Endometrial microvascular endothelial cells (primary cell): Measurements from ENCODE around the gene TFAM. TPM values are rescaled to one million over a fixed set of nuclear protein-coding genes. Genes with fewer than 3 reads are reported as not detected.

Experiments
- in situ Hi-C: cut with HindIII; loops from 2 replicates; pipeline ENCODE4 v1.10.0; 2017; ENCODE audit warnings: low sequenced_read_pairs, low pct_unique_long_range_greater_than_20kb; ENCODE audit errors: inconsistent ontology term
- total RNA-seq: library from RNA; depleted of rRNA; stranded (reverse); fragments of >200 nt; gene quantifications from one replicate; pipeline ENCODE4 v1.2.3, GENCODE V29; 2015; ENCODE audit errors: inconsistent ontology term

The TFAM gene
- 26.2 TPM for total RNA-seq

DNA sequence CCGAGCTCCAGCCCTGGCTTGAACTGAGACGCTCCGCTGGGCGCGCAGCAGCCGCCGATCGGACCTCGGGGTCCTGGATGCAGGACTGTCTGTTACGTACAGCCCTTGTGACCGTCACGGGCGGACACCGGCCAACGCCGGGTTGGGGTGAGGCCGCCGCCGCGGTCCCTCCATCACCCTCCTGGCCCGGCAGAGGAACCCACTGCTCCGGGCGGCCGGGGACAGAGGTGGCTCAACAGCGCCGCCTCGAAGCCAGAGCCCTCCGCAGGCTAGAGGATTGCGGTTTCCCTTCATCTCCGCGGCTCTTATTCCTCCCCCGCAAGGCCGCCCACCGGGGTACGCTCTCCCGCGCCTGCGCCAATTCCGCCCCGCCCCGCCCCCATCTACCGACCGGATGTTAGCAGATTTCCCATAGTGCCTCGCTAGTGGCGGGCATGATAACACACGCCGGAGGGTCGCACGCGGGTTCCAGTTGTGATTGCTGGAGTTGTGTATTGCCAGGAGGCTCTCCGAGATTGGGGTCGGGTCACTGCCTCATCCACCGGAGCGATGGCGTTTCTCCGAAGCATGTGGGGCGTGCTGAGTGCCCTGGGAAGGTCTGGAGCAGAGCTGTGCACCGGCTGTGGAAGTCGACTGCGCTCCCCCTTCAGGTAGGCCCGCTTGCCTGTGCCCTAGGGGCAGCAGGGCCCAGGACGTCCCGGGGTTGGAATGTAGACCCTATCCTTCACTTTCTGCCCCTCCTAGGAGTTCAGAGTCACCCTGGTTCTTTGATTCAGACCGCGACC, at the start of gene TFAM:
Gene TFAM (plus strand): TSS at position 412 of the 785 bp plus-strand sequence. CDS start 138 bp downstream, at position 550.
- in situ Hi-C loops: no loop called here

DNA sequence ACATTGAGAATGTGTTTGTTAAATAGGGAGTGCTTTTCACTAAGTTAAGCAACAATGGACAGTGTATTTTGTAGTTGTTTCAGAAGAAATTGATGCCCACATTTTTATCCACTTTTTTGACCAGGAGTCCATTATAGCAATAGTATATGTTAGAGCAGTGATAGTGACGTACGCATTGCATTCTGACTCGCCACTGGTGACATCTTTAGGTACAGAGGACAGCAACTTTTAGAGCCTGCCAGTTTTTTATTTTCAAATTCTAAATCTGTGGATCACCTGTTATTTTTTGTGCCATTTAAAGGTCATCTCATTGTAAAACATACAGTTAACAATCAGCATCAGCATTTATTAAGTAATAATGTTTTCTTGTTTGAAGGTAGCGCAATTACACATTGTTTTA, 49.0 kb upstream of the TFAM start:
- in situ Hi-C loops: no loop called here

DNA sequence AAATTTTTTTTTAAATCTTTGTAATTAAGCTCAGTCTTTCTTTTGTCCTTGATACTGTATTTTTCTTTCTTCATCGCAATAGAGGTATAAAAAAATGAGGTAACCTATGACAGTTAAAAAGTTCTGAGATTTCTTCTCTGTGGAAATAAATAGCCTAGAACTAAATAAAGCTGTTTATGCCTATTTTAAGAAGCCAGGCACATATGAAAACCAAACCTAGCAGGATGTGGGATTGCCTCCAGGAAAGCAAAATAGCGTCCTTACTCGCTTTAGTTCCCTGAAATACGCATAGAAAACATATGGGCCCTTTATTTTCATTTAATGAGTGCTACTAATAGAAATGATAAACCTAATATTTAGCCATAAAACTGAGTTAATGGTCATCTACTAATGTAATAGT, 43.8 kb upstream of the TFAM start:
- in situ Hi-C loops: no loop called here

DNA sequence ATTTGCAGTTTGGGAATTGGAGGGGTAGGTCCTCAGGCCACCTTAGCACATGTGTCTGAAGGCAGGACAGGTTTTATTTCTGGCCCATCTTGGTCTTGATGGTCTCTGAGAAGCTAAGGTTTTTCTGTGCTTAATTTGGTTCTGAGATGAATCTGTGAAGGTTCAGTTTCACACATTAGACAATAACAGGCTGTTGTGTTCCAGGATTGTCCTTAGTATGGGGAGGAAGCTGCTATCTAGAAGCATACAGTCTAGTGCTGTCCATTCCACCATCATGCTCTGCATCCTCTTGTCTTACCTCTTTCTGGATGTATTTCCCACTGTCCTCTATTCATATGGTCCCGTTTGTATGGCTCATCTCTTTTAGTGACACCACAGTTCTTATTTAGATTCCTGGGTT, 43.3 kb upstream of the TFAM start:
- in situ Hi-C loops: no loop called here

DNA sequence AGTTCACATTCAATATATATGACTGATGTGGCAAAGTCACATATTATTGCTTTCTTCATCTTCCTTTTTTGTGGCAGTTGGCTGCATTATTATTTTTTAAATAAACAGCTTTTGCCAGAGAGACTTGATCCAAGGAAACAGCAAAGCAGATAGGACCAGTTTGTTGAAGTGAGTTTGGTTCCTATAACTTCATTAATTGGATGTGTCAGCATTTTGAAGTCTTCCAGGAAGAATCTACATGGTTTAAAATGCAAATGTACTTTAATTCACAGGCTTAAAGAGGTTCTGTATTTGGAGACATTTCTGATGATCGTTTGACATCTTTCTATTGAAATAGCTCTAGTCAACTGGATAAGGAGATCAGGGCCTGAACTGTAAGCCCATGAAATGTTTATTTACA, 37.2 kb upstream of the TFAM start:
- in situ Hi-C loops: no loop called here

DNA sequence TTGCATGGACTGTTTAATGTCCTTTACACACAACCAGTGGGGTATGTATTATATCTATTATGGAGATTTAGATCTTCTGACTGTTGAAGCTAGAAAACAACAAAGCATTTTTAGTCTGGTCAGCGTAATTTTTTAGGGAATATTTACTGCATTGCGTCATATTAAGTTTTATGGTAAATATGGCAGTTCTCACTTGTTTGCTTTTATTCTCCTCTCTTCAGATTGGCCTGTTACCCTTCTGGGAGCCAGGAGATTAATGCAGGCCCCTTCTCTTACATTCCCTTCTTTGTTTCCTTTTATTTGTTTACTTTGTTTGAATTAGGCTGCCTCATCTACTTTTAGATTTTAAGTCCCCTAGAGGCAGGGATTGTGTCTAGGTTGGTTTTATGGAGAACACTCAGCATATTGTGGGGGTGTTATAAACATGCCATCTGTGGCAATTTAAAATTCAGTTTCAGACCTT, 36.6 kb upstream of the TFAM start:
- in situ Hi-C loops: no loop called here

DNA sequence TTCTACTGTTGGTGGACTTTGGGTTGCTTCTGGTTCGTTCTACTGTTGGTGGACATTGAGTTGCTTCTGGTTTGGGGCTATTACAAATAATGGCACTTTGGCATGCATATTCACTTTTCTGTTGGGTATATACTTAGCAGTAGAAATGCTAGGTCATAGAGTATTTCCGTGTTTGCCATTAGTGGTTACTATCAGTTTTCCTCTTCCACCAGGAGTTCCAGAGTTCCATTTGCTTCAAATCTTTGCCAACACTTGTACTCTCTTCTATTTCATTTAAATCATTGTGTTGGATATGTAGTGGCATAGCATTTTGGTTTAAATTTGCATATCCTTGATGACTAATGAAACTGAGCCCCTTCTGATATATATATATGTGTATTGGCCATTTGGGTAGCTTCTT, 35.2 kb upstream of the TFAM start:
- in situ Hi-C loops: no loop called here

DNA sequence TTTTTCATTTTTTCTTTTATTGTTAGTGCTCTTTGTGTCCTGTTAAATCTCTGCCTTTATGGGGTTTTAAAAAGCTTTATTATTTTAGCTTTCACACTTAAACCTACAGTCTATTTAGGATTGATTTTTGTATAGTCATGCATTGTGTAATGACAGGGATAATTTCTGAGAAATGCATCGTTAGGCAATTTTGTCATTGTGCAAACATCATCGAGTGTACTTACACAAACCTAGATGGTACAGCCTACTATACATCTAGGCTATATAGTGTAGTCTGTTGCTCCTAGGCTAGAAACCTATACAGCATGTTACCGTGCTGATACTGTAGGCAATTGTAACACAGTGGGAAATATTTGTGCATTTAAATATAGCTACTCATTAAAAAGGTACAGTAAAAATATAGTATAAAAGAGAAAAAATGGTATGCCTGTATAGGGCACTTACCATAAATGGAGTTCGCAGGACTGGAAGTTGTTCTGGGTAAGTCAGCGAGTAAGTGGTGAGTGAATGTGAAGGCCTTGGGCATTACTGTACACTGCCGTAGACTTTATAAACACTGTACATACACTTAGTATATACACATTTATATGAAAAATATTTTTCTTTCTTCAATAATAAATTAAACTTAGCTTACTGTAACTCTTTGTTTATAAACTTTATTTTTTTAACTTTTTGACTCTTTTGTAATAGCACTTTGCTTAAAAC, 34.4 kb upstream of the TFAM start:
- in situ Hi-C loops: no loop called here

DNA sequence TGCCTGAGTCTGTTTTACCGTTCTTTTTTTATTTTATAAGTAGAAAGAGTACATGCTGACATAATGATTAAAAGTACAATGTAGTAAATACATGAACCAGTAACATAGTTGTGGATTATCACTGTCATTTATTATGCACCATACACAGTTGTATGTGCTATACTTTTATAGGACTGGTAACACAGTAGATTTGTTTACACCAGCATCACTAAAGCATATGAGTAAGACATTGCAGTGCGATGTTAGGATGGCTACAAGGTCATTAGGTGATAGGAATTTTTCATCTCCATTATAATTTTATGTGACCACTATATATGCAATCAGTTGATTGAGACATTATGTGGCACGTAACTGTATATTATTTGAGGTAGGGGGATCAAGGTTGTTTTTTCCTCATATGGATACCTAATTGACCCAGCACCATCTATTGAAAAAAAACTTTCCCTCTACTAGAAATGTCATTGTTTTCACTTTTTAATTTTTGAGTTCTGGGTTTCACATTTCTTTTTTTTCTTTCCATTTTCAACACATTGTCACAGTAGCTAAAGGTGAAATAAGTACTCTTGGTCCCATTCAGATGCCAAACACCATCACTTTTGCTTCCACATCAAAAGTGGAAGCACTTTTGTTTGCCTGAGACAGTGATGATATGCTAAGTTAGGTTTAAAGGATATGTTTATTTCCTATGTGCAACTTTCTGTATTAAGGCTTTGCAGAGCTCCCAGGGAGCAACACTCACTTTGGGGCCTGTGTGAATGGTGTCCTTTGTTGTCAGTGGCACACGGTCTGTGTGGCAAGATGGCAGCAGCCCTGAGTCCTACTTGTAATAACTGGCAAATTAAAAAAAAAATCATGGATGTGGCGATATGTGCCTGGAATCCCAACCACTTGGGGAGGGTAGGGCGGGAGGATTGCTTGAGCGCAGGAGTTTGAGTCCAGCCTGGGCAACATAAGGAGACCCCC, 33.3 kb upstream of the TFAM start:
- in situ Hi-C loops: no loop called here

DNA sequence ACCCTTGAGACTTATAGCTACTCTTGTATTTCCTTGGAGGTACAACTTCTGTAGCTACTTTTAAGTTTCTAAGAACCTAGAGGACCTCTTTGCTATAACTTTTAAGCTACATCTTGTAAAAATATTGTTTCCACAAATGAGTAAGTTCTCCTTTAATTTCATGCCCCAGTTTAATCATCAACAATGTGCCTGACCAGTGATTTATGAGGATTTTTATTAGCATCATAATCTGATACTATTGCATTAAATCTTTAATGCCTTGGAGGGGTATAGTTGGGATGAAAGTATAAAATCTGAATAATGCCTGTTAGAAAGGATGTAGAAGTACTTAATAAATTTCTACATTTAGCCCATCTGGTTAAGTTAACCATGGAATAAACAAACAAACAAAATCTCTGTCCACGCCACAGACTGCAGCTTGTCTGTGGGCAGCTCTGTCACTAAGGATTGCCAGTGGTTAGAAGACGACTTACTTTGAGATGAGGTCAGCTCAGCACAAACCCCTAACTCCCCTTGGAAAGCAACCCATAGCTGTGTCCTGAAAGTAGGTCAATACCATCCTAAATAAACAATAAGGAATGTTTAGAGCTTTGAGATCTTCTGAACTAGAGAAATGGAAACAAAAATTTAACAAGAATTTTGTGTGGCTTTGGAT, 32.1 kb upstream of the TFAM start:
- in situ Hi-C loops: no loop called here

DNA sequence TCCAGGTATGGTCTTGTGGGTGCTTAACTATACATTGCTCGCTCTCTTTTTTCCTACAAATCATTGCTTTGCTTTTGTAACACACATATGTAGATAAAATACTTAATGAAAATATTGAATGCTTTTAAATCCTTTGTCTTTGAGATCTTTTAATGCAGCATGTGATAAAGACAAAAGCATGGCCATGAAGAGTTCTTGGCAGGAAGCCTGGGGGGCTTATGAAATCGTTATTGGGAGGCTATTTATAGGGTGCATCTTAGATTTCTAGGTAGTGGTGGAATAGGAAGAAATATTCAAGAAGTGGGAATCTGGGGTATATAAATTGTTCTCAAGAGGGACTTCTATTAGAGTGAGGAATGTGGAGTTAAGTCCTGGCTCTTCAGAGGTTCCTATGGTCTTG, 28.5 kb upstream of the TFAM start:
- in situ Hi-C loops: no loop called here

DNA sequence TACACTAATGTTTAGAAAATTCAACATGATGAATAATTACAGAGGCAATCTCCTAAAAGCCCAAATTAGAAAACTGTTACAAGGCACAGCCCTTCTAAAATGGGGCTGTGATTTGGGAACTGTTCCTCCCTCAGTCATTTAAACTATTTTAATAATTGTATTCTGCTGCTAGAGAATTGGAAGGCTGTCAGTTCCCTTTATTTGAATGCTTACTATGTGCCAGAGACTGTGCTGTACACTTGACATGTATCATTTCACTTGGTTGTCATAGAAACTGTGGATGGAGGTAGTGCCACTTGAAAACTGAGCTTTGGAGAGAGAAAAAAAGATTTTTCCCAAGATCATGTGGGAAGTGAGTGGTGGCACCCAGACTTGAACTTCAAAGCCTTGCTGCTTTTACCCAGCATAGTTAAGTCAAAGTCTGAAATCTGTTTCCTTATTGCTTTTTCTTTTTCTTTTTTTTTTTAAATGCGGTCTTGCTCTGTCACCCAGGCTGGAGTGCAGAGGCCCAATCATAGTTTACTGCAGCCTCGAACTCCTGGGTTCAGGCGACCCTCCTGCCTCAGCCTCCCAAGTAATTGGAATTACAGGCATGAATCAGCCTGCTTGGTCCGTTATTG, 26.8 kb upstream of the TFAM start:
- in situ Hi-C loops: no loop called here

DNA sequence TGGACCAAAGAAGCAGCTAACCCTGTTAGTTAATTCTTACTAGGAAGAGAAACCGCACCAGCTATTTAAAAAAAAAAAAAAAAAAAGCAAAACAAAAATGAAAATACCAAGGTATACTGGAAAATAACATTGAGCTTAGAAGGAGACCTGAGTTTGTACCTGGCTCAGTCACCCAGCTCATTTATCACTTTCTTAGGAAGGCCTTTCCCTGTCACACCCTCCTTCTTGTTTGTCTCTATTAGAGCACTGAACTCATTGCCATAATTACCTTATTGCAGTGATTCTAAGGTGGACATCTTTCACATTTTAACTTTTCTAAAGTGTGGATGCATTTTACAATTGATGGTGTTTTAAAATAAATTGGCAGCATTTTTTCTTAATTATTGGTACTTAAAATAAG, 26.3 kb upstream of the TFAM start:
- in situ Hi-C loops: no loop called here

DNA sequence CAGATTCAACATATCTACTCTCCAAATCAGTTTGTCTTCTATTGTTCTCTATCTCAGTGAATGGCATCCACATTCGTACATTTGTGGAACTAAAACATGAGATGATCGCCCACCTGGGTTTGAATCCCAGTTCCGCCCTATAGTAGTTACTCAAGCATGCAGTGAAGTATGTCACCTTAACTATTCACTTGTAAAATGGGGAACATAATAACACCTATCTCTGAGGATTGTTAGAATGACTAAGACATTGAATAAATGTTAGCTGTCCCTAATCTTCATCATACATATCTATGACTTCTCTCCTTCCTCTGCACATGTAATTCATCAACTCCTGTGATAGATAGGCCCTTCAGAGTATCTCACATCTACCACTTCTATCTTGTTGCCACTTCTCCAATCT, 25.7 kb upstream of the TFAM start:
- in situ Hi-C loops: no loop called here

DNA sequence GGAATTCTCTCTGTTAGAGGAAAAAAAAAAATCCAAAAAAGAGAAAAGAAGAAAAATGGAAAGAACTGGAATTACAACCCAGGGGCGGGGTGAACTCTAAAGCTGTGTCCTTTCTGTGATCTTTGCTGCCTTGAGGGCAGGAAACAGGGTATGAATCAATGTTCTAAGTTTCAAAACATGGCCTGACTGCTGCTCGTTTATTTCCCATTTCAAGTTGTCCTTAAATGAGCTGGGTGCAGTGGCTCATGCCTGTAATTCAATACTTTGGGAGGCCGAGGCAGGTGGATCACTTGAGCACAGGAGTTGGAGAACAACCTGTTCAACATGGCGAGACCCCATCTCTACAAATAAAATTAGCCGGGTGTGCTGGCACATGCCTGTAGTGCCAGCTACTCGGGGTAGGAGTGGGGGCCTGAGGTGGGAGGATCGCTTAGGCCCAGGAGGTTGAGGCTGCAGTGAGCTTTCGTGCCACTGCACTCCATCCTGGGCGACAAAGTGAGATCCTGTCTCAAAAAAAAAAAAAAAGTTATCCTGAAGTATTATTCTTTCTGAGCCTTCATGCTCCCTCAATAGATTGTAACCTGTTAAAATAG, 24.7 kb upstream of the TFAM start:
- in situ Hi-C loops: no loop called here

DNA sequence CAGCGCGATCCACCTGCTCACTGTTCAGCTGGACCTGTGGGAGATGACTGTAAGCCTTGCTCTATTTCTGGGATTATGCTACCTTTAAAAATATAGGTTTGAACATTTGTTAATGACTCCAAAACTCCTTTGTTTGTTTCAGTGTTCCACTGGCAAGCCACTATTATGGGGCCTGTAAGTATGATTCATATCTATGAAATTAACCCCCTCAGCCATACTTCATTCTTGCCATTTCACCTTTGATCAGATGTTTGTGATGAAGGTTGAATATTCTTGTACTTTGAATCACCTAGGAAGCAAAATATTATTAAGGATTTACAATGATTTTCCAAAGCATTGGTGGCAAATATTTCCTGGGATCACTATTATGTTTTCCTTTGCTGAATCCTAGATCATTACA, 23.9 kb upstream of the TFAM start:
- in situ Hi-C loops: no loop called here

DNA sequence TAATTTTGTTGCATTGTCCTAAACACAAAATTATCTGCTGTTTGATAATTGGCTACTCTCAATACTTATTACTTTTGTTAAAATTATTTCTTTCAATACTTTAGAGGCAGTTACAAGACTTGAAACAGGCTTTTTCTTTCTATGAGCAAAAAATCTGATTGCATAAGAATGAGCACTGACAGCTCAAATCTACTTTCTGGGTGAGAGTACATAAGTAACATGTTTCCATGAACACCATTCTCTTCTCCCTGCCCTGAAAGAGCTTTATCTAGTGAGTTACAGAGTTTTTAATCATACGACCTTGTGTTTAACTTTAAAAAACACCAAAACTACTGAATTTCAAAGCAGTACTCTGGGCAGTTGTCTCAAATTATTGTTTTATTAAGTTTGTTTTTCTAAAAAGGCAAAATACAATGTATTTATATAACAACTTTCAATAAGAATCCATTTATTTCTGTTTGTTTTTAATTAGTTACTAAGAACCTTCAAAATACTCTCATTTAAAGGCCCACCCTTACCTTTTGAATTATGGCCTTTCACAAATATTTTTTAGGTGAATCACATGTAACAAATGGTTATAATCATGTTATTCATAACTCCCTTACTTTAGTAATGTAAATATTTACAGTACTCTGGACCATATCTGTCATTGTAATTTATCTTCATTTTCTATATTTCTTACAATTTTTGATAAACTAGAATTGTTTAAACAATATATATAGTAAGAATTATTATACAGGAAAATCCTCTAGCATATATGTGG, 23.0 kb upstream of the TFAM start:
- in situ Hi-C loops: no loop called here
